Stimulated activated CD4-positive, alpha-beta T cell treated with anti-CD3 and anti-CD28 coated beads, Interleukin-1b, Interleukin-23, amount 100 ng/mL, for 1 hour (primary cell): Measurements from ENCODE around the gene ONECUT1.
"Not testable (repeated sequence)": the region's sequence is repeated elsewhere in the genome, so short reads cannot be mapped to it uniquely, and the experiment has no call there.

Experiments used
- DNase-seq, 2 donors: peaks; one replicate each; pipeline ENCODE4 v3.0.0-alpha.2; 2020; ENCODE audit warnings: low read depth in 2 of 2

The ONECUT1 gene

DNA sequence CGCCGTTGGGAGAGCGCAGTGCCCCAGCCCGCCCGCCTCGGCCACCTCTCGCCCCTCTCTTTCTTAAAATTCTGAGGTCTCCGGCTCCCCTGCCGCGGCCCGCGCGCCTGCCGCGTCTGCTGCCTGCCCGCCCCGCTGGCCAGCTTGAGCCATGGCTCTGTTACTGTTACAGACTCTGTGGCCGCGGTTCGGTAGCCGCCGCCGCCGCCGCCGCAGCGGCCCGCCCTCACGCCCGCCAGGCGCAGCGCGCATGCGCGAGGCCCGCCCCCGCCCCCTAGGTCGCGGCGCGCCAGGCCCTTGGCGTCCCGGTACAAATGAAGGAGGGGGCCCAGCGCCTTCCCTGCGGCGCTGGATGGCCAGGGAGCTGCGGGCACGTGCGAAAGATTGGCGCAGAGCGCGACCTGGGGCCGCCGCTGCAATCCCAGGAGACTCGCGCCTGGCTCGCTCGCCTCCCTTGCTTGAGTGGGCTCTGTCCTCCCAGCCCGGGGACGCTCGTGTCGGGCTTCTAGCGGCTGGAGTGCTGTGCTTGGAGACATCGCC is at the start of gene ONECUT1:
TSS of gene ONECUT1 (minus strand) at position 168 of the 540 bp plus-strand sequence. CDS start 452 bp downstream, outside the sequence.
- DNase-seq: no peak

DNA sequence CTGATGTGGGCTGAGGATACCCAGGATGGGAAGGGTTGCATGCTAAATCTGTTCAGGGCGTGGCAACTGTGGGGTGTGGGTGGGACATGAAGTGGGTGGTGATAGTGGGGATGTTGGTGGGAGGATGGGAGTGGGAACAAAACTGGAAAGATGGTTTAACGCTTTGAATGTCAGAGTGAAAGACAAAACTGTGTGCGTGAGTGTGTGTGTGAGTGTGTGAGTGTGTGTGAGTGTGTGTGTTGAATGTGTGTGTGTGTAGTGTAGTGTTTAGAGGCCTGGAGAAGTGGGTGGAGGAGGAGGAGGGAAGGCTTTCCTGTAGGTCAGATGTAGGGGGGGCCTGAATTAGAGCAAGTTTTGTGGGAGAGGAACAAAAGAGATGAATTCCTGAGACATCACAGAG is 44.2 kb upstream of the ONECUT1 start:
- no peak for DNase-seq

DNA sequence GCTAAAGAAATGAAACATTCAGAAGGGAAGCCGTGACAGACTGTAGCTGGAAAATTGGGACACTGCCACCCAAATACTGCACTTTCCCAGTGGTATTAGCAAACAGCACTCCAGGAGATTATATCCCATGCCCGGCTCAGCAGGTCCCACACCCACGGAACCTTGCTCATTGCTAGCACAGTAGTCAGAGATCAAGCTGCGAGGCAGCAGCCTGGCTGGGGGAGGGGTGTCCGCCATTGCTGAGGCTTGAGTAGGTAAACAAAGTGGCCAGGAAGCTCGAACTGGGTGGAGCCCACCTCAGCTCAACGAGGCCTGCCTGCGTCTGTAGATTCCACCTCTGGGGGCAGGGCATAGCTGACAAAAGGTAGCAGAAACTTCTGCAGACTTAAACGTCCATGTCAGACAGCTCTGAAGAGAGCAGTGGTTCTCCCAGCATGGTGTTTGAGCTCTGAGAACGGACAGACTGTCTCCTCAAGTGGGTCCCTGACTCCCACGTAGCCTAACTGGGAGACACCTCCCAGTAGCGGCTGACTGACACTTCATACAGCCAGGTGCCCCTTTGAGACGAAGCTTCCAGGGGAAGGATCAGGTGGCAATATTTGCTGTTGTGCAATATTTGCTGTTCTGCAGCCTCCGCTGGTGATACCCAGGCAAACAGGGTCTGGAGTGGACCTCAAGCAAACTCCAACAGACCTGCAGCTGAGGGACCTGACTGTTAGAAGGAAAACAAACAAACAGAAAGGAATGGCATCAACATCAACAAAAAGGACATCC is 34.2 kb upstream of the ONECUT1 start:
- not testable (repeated sequence) for DNase-seq

DNA sequence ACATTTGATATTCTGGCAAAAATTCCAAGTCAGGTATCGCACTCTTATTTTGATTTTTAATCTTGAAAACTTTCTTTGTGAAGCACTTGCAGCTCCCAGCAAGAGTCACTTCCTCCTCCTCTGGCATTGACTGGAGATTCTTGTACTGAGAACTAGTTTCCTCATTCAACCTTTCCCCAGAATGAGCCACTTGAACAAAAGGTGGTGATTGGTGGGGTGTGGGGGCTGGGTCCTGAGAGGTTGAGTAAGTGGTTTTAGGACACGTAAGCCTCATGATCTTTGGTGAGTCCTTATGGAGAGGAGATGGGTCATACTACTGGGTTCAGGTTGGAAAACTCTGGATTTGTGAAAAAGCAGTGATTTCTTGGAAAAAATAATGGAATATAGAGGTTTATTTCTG is 32.3 kb upstream of the ONECUT1 start:
- DNase-seq: no peak

DNA sequence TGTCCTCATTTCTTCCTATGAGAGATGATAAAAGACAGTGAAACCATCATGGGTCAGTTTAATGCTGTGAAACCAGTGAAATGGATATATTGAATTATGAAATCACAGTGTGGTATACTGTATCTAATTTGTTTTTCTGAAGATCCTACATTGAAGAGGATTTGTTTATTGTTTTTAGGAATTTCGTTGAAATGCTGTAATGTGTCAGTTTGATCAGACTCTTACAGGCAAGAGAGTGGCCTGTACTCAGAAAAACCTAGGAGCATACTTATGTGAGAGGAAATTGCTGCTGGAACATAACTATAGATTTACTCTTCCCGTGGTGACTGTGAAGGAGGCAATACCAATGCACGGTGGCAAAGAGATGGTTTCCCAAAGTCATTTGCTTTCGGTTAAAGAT is 29.1 kb upstream of the ONECUT1 start:
- no peak for DNase-seq

DNA sequence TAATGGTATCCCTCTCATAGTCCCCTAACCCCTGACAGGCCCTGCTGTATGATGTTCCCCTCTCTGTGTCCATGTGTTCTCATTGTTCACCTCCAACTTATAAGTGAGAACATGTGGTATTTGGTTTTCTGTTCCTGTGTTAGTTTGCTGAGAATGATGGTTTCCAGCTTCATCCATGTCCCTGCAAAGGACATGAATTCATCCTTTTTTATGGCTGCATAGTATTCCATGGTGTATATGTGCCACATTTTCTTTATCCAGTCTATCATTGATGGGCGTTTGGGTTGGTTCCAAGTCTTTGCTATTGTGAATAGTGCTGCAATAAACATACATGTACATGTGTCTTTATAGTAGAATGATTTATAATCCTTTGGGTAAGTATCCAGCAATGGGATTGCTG is 25.8 kb upstream of the ONECUT1 start:
- not testable (repeated sequence) for DNase-seq

DNA sequence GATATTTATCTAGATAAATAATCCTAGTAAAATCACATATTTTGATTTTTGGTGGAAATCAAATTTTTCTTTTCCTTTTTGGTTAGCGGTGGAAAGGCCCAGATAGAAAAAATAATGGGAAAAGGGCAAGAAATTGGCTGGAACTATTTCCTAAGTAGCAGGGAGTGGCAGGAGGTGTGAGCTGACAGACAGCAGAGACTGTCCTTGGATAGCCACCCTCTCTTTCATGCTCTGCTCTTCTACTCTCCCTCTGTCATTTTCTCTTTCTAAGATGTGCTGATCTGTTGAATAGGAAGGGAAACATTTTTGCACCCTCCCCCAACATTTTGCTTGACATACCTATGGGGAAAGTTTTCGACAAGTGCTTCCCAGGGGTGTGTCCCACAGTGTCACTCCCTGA is 18.9 kb upstream of the ONECUT1 start:
- no peak for DNase-seq

DNA sequence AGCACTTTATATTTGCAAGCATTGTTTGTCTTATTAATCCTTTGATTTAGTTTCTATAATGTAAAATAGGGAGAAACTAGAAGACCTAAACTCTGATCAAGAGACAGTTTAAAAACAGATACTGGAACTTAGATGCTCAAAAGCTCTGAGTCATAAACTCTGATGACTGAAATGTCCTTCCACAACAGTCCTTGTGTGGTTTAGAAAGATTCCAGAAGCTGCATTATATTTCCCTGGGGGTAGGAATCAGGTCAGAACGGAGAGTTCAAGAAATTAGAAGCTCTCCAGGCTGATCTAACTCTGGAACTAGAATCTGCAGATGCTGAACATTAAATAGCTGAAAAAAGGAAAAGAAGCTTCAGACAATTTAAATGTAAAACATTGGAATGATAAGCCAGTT is 18.3 kb upstream of the ONECUT1 start:
- DNase-seq: no peak

DNA sequence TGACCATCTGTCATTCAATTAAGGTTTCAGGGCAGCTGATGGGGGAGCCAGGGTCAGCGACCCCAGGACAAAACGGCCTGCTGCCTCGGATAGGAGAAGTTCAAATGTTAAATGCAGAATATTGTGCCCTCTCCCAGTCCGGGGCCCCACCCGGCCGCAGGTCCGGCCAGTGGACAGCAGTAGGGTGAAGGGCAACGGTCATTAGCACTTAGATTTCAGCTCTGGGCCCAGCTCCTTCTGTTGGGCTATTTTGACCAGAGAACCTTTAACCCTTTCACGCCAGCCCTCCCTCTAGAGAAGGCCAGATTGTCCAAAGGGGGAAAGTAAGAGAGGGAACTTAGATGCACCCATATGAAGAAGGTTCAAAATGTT is 16.1 kb upstream of the ONECUT1 start:
- DNase-seq: no peak

DNA sequence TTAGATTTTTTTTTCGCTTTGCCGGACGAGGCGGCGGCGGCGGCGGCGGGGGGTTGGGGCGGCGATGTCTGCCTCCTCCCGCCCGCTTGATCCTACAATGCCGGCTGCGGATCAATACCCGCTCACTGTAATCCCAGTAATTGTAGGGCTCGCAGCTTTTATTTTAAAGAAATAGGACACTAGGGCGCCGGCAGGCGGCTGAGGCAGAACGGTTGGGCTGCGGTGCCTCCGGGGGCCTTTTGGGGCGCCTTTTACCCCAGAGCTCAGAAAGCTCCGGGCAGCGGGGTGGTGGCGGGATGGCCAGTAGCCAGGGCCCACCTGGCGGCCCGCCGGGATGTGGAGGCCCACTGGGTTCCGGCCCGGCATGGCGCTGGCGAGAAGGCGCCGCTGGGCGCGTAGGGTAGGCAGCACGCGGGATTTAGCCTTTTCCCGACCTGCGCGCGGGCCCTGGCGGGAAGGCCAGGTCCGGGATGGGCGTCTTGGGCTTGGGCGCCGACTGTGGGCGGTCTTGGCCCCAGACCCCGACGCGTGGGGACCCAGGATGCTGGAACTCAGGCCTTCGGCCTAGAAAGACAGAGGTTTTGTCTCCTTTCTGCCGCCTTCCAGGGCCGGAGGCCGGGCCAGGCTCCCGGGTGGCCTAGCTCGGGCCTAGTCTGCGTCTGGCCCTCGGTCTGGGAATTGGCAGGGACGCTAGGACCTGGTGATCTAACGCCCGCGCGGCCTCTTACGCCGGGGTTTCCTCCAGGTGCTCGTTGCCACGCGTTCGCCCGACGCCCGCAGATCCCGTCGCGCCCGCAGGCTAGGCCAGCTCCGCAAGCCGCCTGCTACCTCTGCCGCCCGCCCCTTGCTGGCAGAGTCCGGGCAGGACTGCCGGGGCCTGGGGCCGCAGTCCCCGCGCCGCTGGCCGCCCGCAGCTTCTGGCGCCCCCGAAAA is 15.5 kb upstream of the ONECUT1 start:
- DNase-seq: no peak

DNA sequence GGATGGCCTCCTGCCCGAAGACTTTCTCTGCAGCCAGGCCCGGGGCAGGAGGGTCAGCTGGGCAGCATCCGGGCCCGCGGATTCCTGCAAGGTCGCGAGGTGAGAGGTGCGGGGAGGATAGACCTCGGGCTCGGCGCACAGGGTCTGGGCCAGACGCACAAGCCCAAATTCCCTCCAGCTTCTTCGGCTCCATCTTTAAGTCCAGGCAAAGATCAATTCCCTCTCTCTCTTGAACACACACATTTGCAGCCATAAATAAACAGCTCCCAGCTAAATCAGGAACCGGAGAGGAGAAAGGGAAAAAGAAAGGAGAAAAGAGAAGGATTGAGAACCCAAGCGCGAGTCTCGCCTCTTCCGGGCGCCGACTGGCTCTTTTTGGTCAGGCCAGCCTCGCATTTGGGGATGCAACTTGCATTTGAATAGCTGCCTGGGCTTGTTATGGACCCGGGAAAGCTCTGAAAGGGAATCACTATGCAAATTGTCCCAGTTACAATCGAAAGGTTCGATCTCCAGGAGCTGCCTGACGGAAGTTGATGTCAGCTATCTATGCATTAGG is 14.5 kb upstream of the ONECUT1 start:
- DNase-seq: no peak

DNA sequence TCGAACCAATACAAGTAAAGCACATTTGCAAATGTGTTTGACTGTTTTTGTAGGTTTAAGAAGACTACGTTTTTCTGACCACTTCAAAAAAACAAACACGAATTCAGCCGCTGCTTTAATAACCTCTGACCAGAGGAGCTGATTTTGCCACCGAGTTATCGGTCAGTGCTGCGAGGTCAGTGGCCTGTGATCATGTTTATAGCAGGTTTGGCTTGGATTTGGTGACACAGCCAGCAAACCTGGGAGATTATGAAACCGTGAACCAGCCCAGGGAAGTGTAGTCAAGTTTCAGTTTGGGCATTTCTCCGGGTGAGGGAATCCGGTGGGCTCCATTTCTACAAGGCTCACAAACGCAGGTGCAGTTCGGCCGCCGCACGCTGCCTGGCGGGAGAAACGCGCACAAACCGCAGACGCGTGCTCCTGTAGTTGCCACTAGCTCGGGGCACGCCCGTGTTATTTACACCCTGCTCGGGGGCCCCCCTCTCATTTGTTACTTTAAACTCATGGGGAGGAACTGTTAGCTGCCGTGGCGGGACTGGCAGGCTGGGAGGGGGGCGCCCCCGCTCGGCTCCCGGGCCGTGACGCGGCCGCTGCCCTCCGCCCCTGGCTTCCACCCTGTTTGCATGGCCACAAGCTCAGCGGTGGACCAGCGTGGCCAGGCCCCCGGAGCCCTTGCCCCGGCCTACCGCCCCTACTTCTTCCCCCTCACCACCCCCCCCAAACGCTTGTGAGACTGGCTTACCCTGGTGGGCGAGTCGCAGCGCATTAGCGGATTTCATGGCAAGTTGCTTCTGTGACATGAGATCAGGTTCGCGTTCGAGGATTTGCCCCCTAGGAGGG is 13.6 kb upstream of the ONECUT1 start:
- DNase-seq: no peak

DNA sequence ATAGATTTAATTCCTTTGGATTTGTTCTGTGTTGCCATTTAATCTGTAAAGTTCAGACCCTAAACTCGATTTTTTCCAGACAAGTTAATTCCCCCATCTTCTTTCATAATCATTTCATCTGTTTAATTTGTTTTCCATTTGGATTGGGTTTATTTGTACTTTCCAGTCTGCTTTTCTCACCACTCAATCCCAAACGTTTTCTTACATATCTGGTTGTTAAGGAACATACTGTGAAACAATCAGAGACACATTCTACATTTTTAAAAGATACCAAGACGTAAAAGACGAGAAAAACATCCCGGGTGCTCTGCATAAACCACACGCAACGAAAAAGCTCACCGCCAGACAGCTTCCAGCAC is 13.0 kb upstream of the ONECUT1 start:
- DNase-seq: no peak

DNA sequence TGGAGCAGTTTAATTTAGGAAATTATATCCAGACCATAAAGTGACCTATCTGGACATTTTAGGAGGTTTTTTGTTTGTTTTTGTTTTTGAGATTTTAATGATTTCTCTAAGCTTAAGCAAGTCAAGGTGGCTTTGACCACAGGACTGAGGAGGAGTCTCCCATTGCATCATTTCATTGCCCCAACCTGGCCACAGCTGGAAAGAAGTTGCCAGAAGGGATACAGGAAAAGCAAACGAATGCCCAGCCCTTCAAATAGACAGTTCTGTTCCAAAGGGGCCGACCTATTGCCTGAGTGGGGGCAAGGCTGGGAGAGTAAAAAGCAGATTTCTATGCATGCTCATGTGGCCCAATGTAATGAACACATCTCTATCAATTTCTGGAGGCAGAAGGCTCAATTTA is 12.0 kb upstream of the ONECUT1 start:
- DNase-seq: no peak

DNA sequence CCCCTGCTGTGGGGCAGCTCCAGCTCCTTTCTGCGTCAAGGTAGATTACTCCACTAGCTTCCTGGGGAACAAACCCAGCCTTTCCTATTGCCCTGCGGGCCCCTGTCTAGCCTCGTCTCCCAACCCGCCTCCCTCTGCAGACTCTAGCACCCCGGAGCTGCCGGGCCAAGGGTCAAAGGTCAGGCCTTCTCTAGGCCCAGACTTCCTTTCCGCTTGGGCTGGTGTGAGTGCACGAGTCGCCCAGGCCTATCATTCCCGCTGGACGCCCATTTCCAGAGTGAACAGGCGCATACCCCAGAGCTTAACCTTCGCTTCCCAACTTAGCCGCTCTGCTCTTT is 11.6 kb upstream of the ONECUT1 start:
- DNase-seq: no peak

DNA sequence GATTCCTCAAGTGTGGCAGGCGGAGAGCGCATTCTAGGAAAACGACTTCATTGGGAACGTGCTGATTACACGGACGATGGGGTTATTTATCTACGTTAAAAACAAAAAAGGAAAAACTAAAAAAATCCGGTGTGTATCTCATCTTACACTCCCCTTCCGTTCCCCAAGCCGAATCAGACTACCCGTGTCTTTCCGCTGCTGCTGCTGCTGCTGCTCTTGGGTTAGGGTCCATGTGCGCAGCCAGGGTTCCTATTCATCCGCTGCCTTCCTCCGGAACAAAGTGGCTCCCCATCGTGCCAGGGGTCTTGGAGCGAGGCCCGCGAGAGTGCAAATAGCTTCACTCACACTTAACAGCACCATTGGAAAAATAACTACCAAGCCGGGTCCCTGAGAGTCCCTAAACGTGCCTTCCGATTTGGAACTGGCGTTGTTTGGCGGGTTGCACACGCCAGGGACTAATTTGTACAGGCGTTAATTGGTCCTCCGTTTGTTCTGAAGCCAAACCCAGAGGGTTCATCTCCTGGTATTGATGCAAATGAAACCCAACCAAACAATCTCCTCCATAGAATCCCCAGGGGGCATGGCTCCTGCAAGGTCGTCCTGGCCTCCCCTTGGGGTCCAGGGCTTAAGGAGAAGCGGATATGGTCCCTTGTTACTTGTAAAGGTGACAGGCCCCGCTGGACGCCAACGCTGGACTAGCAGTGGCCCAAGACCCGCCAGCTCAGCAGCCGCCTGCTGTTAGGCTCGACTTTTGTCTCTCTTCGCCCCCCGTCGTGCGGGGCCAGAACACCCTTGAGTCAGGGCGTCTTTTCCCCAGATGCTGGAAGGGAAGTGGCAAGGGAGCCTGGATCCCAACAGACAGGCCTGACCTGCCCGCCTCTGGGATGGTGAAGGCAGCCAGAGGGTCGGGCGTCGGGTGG is 11.0 kb upstream of the ONECUT1 start:
- no peak for DNase-seq

DNA sequence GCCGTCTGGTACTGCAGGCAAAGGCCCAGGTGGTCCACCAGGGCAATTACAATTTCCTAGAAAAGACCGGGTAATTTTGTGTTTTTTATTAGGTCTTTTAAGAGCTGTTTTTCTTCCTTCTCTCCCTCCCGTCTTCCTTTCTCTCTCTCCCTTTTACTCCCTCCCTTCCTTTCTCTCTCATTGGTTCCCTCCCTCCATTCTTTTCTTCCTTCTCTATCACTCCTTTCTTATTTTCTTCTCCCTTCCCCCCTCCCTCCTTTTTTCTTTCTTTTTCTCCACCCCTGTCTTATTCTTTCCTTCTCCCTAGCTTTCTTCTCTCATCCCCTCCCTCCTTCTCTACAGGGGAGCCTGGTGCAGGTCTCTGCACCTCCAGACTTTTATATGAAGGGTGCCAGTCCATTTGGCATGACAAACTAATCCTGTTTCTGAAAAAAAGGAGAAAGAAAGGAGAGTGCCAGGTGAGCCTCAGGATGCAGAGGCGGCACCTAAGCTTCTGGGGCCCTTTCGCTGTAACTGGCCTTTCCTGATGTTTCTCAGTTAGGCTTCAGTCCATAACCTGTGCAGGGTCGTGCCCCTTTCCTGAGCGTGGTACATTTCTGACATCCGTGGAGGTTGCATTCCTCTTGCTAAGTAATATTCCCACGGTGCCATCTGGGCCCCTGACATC is 9.1 kb upstream of the ONECUT1 start:
- DNase-seq: no peak

DNA sequence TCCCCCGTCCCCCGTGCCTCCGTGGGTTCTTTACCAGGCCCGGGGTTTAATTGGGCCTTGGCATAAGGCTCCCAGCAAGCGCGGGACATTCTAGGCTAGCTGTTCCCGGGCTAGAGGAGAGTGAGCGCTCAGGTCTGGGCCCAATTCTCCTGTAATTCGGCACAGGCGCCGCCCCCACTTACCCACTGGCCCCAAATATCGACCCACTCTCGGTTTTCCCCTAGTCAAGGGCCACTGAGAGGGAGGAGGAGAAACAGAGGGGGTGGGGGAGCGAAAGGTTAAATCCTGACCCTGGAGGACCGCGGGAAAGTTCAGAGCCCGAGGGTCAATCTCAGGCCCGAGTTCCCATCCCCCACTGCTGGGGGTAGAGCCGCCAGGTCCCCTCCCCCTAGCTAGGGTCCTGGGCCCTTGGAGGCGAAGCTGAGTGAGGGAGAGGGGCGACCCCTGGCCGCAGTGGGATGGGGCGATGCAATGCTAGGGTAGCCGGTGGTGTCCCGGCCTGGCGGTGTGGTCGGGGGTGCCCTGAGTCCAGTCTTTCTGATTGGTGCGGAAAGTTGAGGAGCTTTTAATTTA is 8.5 kb upstream of the ONECUT1 start:
- no peak for DNase-seq

DNA sequence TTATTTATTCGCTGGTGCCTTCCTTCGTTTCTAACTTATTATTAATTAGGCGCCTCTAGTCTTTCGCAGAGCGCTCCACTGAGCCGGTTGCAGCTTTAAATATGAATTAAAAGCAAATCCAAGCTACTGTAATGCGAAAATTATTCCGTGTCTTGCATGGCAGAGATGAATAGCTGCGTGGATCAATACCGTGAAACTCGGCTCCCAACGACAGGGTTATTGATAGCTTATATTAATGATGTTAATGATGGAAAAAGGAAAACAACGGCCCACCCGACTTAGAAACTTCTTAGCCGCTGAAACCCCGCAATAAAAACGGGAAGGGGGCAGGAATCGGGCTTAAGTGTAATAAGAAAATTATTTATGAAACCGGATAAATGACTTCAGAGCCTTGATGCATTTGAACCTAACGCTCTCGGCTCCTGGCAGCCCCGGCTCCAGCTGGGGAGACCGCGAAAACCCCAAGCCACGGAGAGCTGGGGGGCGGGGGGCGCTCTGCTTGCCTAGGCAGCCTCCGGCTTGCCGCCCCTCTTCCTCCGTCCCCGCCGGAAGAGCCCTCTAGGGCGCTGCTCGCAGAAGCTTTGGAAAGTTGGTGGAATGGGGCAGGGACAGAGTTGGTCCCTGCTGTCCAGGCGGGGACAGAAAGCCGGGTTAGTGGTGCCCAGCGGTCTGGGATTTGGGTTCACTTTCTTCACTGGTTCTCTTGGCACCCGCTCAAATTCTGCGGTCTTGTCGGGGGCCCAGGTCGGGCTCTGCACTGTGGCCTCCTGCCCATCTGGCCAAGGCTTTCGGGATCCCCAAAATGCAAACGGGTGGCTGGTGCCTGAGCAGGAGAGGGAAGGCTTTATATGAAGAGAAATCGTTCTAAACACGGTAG is 7.7 kb upstream of the ONECUT1 start:
- no peak for DNase-seq
